GM12891 (cell line): Measurements from ENCODE around the gene MLIP.

ENCODE experiments used
- POLR2A ChIP-seq: IDR thresholded peaks from 2 replicates; pipeline ENCODE4 v1.6.1; 2011; ENCODE audit warnings: low read depth, low read length, control low read depth
- TAF1 ChIP-seq: IDR thresholded peaks from 2 replicates; pipeline ENCODE4 v1.6.1; 2011; ENCODE audit warnings: low read depth, low read length, control low read depth

- no peak for TF ChIP-seq POLR2A
- no peak for TF ChIP-seq TAF1
Measured at GRCh38 chr6:54262971-54263370, 151.7 kb downstream of the MLIP start.
